Fibroblast of skin of back (primary cell): ENCODE data around the gene SEMA3G.

Source experiments
- DNase-seq: peaks from one replicate; pipeline ENCODE4 v3.0.0-alpha.2; 2013

The SEMA3G gene

DNA sequence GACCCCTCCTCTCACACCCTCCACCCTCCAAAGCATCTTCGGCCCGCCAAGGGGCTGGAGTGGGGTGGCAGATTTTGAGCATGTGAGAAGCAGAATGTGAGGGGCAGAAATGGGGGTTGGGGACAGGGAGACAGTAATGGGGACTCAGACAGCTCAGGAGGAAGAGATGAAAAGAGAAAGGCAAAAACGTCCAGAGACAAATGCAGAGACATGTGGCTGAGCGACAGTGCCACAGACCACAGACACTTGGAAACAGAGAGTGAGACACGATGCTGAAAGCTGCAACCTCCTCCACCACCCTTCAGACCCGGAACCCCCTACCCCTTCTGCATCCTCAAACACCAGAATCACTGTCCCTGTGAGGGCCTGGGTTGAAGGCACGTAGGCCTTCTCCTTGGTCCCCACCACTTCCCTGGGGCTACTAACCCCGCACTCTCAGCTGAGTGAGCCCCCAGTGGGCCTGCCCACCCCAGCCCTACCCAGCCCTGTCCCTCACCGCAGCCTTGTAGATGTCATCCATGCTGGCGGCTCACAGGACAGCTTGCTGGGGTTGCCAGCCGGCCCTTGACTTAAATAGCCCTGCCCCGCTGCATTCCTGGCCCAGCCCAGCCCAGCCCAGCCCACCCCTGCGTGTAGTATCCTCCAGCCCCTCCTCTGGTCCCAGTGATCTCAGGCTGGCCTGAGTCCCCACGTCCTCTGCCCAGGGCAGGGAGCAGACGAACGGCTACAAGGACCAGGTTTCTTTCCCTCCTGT is 8.8 kb upstream of the SEMA3G start, which contains the start of gene TNNC1:
Gene TNNC1 (minus strand): TSS at position 546 of the 754 bp plus-strand sequence. CDS start 26 bp downstream, at position 520.
- DNase-seq = peak; percentile 22

GRCh38 chr3:52452570-52453221 is 7.8 kb upstream of the SEMA3G start:
- no peak for DNase-seq

- DNase-seq = no peak
Measured at GRCh38 chr3:52452126-52452525, 7.2 kb upstream of the SEMA3G start.

GRCh38 chr3:52451237-52452083 is 6.6 kb upstream of the SEMA3G start:
- no peak for DNase-seq

- DNase-seq = no peak
Measured at GRCh38 chr3:52450489-52451236, 5.8 kb upstream of the SEMA3G start.

GRCh38 chr3:52447512-52448355 is 2.8 kb upstream of the SEMA3G start:
- DNase-seq = no peak

GRCh38 chr3:52446631-52447511 is 2.0 kb upstream of the SEMA3G start:
- peak; percentile 53 for DNase-seq

GRCh38 chr3:52446042-52446441 is 1.1 kb upstream of the SEMA3G start:
- no peak for DNase-seq

GRCh38 chr3:52443791-52444687 is 864 bp downstream of the SEMA3G start:
- DNase-seq = no peak

DNA sequence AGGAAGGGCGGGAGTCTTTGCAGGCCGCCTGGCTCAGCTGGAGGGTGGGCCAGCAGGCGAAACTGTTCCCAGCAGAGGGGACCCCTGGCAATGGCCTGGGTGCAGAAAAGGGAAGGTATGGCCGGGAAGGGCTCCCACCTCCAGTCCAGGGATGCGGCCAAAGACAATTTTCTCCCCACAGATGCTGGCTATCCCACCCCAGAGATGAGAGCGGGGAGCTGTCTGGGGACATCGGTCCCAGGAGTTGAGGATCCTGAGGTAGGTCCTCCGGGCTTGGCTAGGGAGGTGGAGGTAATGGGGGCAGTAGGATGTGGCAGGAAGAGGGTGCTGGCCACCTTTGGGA is 1.7 kb downstream of the SEMA3G start:
- DNase-seq = no peak

- DNase-seq = no peak
Measured at GRCh38 chr3:52442409-52443267, 2.3 kb downstream of the SEMA3G start.

DNA sequence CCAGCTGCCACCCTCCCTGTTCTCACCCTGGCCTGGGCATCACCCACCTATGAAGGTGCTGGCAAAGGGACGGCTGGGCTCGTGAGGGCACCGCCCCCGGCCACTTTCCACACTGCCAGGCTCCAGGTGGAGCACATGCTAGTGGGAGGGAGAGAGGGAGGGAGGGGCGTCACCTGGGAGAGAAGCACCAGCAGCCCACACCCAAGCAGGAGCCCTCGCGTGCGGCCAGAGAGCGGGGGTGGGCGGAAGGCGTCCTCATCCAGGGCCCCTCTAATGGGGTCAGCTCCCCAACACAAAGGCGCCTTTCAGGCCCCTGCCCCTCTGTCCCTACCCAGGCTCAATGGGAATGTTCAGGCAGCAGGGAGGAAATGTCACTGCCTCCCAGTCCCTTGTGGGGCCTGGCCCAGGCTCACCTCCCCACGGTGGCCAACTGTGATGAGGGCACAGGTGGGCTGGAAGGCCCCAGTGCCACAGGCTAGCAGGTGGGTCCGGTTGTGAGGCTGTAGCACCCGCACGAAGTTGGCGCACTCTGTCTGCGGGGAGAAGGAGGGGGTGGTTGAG is 3.1 kb downstream of the SEMA3G start:
- no peak for DNase-seq

DNA sequence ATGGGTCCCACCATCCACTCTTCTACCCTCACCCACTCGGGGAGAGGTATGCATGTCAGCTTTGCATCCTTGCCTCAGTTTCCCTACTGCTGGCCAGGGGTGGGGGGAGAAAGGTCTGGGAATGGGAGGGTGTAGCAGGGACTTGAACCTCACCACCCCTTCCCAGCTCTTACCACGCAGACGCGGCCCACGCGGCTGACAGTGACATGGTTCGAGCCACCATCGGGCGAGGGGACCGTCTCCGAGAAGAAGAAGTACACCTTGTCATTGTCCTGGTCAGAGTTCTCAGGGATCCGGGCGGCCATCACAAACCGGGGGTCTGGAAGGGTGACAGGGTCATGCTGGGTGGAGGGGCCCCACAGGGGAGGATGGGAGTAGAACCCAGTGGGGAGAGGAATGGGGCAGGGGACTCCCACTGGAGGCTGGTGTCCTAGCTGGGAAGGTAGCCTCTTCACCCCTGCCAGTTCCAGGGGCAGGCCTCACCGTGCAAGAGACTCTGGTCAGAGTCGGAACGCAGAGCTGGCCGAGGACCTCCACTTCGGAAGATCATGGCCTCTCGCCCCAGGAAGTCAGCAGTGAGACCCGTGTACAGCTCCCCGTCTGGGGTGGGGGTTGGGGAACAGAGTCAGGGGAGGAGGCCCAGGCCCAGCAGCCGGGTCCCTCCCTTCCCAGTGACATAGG is 3.7 kb downstream of the SEMA3G start:
- no peak for DNase-seq

DNA sequence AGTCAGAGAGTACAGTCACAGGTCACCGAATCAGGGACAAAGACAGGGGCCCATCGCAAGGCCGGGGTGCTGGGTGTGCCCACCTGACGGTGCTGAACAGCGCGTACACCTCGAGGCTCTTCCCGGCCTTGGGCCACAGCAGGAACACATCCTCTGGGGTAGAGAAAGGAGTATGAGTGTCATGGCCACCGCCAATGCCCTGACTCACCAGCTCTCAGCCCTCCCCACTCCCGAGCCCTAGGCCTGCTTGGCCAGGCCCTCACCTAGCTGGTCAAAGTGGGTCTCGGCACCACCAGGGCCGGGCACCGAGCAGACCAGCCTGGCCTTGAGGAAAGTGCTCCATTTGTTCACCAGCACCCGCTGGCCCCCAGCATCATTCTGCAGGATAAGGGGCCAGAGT is 4.2 kb downstream of the SEMA3G start:
- DNase-seq = no peak

DNA sequence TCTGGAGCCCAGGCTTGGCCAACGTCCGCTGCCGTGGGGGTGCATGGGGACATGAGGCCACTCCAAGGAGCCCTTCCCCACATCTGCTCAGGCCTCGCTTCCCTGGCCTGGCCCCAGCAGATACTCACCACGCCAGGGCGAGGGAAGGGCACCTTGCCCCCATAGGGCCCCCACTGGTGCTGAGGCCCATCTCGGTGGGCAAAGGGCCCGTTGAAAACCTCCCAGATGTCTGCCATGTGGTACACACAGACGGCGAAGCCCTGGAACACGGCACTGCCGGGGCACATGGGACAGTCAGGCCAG is 4.7 kb downstream of the SEMA3G start:
- no peak for DNase-seq

- DNase-seq = no peak
Measured at GRCh38 chr3:52439426-52440248, 5.3 kb downstream of the SEMA3G start.
